NCI-H2171 (cell line): ENCODE results near the gene STOM.

Source experiments
- DNase-seq: peaks from one replicate; lab custom pipeline; 2025; lab: John Stamatoyannopoulos, UW

Gene STOM

GRCh38 chr9:121348221-121348620, 21.8 kb downstream of the STOM start:
- DNase-seq = no peak

- DNase-seq = peak; percentile 25
Measured at GRCh38 chr9:121345070-121345469, 25.0 kb downstream of the STOM start.

- peak; percentile 63 for DNase-seq
Measured at GRCh38 chr9:121344184-121344583, 25.9 kb downstream of the STOM start.

GRCh38 chr9:121340676-121341392, 29.2 kb downstream of the STOM start:
- no peak for DNase-seq

- no peak for DNase-seq
Measured at GRCh38 chr9:121339437-121339836, 30.6 kb downstream of the STOM start.

- no peak for DNase-seq
Measured at GRCh38 chr9:121336665-121337064, 33.4 kb downstream of the STOM start.

- DNase-seq = no peak
Measured at GRCh38 chr9:121333950-121334773, 35.9 kb downstream of the STOM start.

- DNase-seq = no peak
Measured at GRCh38 chr9:121331992-121332685, 37.9 kb downstream of the STOM start.

- DNase-seq = no peak
Measured at GRCh38 chr9:121331549-121331948, 38.5 kb downstream of the STOM start.

GRCh38 chr9:121328876-121329681, 41.0 kb downstream of the STOM start:
- no peak for DNase-seq

- no peak for DNase-seq
Measured at GRCh38 chr9:121328476-121328875, 41.6 kb downstream of the STOM start.

- DNase-seq = no peak
Measured at GRCh38 chr9:121326901-121327613, 43.0 kb downstream of the STOM start.

- DNase-seq = no peak
Measured at GRCh38 chr9:121326130-121326838, 43.8 kb downstream of the STOM start.

- DNase-seq = no peak
Measured at GRCh38 chr9:121325387-121325786, 44.7 kb downstream of the STOM start.

GRCh38 chr9:121324755-121325154, 45.3 kb downstream of the STOM start:
- no peak for DNase-seq

- DNase-seq = no peak
Measured at GRCh38 chr9:121324316-121324715, 45.7 kb downstream of the STOM start.

- DNase-seq = no peak
Measured at GRCh38 chr9:121323449-121324151, 46.5 kb downstream of the STOM start.

GRCh38 chr9:121322737-121323448, 47.2 kb downstream of the STOM start:
- no peak for DNase-seq

GRCh38 chr9:121322037-121322736, 47.9 kb downstream of the STOM start:
- no peak for DNase-seq
